T-helper 1 cell (primary cell): Measurements from ENCODE around the gene MAST4.

Experiments used
- DNase-seq, 5 donors: peaks; one replicate each; pipeline ENCODE4 v3.0.0-alpha.2; 2012 to 2020

MAST4 gene

GRCh38 chr5:67003685-67003934 lies 407.4 kb downstream of the MAST4 start:
- DNase-seq: no peak

- peak; percentile 80 to 90 (median 84) for DNase-seq
Measured at GRCh38 chr5:67003935-67004729, 407.9 kb downstream of the MAST4 start.

- DNase-seq: no peak
Measured at GRCh38 chr5:67004730-67005350, 408.6 kb downstream of the MAST4 start.

- DNase-seq: no peak
Measured at GRCh38 chr5:67005737-67006499, 409.7 kb downstream of the MAST4 start.

GRCh38 chr5:67006500-67006848 lies 410.3 kb downstream of the MAST4 start:
- DNase-seq: no peak

GRCh38 chr5:67009028-67009427 lies 412.8 kb downstream of the MAST4 start:
- DNase-seq: no peak

GRCh38 chr5:67010684-67011409 lies 414.7 kb downstream of the MAST4 start:
- DNase-seq: no peak

GRCh38 chr5:67011422-67011821 lies 415.2 kb downstream of the MAST4 start:
- no peak for DNase-seq

- DNase-seq: no peak
Measured at GRCh38 chr5:67012171-67012570, 416.0 kb downstream of the MAST4 start.

- DNase-seq: no peak
Measured at GRCh38 chr5:67013719-67014118, 417.5 kb downstream of the MAST4 start.

GRCh38 chr5:67014191-67014590 lies 418.0 kb downstream of the MAST4 start:
- no peak for DNase-seq

GRCh38 chr5:67014957-67015400 lies 418.8 kb downstream of the MAST4 start:
- DNase-seq: no peak

GRCh38 chr5:67015541-67016191 lies 419.5 kb downstream of the MAST4 start:
- DNase-seq: no peak

- DNase-seq: no peak
Measured at GRCh38 chr5:67019065-67019845, 423.1 kb downstream of the MAST4 start.

- no peak for DNase-seq
Measured at GRCh38 chr5:67020096-67020615, 424.0 kb downstream of the MAST4 start.

GRCh38 chr5:67021031-67021430 lies 424.8 kb downstream of the MAST4 start:
- DNase-seq: no peak

- DNase-seq: no peak
Measured at GRCh38 chr5:67021521-67021920, 425.3 kb downstream of the MAST4 start.

GRCh38 chr5:67021962-67022361 lies 425.8 kb downstream of the MAST4 start:
- DNase-seq: no peak

- no peak for DNase-seq
Measured at GRCh38 chr5:67025457-67025856, 429.3 kb downstream of the MAST4 start.

GRCh38 chr5:67026278-67026677 lies 430.1 kb downstream of the MAST4 start:
- DNase-seq: no peak

- no peak for DNase-seq
Measured at GRCh38 chr5:67027171-67027570, 431.0 kb downstream of the MAST4 start.

- no peak for DNase-seq
Measured at GRCh38 chr5:67028371-67028770, 432.2 kb downstream of the MAST4 start.
